Body of pancreas (tissue), 4 donors: ENCODE results near the gene SNX24.

Source experiments
- CTCF ChIP-seq, 7 experiments: fragments of 450-650 bp in 4 of 7; fragments of 200-600 bp in 3 of 7; sonication (generic) in 3 of 7; IDR thresholded peaks; one replicate each; pipeline ENCODE4 v1.5.1; 2016 to 2019; ENCODE audit warnings: antibody characterized with exemption in 7 of 7
- POLR2A ChIP-seq, 3 donors: fragments of 450-650 bp; IDR thresholded peaks; one replicate each; pipeline ENCODE4 v1.6.1; 2016; ENCODE audit warnings: antibody characterized with exemption in 3 of 3, mild to moderate bottlenecking in 2 of 3

GRCh38 chr5:122863240-122863639 is 17.8 kb downstream of the SNX24 start:
- TF ChIP-seq CTCF (IDR thresholded peaks at IDR 0.05) (no peak), POLR2A (IDR thresholded peaks at IDR 0.05) (no peak)
